GM18858 (cell line): Measurements from ENCODE around the gene NHLH1.

Experiments
- ATAC-seq: cut with Tn5 transposase; IDR thresholded peaks from one replicate; pipeline ENCODE4 v1.9.1; 2021; ENCODE audit not compliant: unreplicated experiment

NHLH1 gene

DNA sequence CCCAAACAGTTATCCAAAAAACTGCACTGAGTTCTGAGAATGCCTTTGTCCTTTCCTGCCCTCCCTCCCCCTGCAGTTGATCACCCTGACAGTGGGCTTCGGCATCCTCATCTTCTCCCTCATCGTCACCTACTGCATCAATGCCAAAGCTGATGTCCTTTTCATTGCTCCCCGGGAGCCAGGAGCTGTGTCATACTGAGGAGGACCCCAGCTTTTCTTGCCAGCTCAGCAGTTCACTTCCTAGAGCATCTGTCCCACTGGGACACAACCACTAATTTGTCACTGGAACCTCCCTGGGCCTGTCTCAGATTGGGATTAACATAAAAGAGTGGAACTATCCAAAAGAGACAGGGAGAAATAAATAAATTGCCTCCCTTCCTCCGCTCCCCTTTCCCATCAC is 8.8 kb upstream of the NHLH1 start:
- ATAC-seq: no peak

- ATAC-seq: no peak
Observed at GRCh38 chr1:160359559-160360226, 7.2 kb upstream of the NHLH1 start.

DNA sequence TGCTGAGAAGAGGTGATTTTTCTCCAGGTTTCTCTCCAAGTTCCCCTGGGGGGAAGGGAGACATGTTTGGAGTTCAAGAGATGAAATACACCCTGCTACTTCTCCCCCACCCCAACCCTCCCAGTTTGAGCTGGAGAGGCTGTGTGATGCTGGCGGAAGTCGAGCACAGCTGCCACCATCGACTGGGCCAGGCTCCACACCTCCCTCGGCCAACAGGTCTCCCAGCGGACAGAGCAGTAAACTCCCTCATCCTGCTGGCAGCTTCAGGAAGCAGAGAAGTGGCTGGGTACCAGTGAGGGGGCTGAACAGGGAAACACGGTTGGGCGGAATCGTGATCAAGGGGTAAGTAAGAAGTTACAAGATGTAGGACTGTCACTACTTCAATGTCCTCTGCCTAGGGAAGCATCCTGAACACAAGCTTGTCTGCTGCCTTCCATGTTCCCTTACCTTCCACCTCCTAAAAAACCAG is 6.6 kb upstream of the NHLH1 start:
- ATAC-seq: no peak

DNA sequence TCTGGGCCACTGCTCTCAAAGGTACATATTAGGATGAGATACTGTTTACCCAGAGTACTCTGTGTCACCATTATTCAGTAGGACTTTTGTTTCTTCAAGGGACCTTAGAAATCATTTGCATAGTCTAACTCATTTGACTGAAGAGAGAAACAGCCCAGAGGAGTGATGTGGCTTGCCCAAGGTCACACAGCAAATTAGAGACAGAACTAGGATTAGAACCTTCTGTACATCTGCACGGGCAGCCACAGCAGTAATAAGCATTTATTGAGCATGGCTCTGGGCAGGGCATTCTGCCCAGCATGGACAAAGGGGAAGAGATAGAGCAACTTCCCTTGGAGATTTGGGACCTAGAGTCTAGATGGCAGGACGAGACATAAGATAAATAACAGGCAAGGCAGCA is 5.7 kb upstream of the NHLH1 start:
- ATAC-seq: no peak

- no peak for ATAC-seq
Observed at GRCh38 chr1:160361814-160362167, 5.1 kb upstream of the NHLH1 start.

- no peak for ATAC-seq
Observed at GRCh38 chr1:160362168-160362957, 4.5 kb upstream of the NHLH1 start.

DNA sequence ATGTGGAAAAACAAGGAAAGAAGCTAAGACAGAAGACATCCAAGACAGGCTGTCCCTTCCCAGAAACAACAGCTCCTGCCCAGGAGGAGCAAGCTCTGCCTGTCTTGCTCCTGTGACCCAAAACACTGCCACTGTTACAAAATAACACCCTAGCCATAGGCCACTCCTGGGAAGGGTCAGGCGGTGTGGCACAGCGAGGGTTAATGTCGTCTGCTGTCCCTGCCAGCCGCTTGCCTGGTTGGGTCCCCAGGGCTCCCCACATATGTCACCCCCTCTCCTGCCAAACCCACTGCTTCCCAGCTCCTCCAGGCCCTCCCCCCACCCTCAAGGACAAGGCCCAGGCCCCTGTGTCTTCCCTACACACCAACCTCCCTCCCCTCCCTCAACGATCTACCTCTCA is 3.9 kb upstream of the NHLH1 start:
- no peak for ATAC-seq

DNA sequence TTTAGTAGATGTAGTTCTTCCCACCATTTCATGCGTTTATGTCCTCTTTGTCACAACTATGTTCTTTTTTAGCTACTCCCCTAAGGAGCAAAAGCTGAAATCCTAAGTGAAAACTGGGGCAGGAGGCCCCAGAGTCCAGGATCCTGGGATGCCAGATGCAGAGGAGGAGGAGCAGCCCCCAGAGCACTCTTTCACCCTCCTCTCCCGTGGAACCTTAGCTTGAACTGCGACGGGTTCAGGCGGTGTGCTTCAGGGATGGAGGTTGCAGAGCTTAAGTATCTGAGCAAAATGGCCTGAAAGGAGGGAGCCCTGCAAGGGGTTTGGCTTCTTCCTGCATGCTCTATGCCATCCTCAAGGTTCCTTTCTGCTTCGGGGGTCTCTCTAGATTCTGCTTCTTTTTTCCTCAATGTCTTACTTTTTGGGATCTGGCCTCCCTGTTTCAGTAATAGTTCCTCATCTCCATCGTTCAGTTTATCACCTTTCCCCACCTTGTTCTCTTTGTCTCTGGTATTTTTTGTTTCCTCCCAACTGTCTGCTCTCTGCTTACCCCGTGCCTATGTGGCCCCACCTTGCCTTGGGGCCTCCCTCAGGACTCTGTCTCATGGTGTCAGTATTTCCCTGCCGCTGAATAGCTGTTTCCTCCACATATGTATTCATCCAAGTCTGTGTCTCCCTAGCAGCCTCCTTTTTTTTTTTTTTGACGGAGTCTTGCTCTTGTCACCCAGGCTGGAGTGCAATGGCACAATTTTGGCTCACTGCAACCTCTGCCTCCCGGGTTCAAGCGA is 2.7 kb upstream of the NHLH1 start:
- no peak for ATAC-seq

- no peak for ATAC-seq
Observed at GRCh38 chr1:160365325-160365724, 1.5 kb upstream of the NHLH1 start.

- ATAC-seq: no peak
Observed at GRCh38 chr1:160367516-160367900, 637 bp downstream of the NHLH1 start.

DNA sequence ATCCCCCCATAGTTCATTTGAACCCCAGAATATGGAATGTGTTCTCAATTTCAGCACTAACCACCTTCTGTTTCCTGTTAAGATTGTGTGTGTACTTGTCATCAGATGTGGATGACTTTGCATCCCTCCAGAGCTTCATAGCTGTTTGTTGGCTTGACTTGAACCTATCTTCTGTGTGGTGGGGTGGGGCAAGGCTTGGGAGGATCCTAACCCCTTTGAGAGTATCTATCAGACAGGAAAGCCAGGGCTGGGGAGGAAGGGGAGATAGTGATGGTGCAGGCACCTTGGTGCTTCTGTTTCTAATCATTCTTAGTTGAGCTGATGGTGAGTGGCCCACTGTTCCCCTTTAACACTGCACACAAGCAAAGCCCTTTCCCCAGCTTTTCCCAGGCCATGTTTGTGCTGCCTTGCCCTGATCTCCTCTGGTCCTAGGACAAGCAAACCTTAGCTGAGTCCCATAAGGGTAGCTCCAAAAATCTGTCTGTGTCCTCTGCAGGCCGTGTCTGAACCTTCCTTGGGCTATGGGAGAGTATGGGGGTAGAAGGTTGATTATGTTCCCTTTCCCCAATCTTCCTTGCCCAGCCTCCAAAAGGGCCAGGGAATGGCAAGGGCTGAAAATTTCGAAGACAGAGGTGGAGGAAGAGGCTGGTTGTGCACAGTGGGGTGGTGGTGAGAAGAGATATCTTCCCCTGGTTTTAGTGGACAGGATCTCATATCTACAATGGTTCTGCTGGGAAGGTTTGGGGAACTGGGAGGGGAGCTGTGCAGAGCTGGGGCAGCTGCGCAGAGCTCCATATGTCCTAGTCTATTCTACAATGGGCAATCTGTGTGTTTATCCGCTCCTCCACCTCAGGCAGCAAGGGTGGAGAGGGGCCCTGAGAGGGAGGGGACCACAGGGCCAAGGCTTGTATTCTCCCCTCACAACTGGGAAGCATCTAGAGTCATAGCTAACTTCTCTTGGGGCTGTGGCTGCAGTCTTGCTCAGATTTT is 1.4 kb downstream of the NHLH1 start:
- ATAC-seq: no peak

DNA sequence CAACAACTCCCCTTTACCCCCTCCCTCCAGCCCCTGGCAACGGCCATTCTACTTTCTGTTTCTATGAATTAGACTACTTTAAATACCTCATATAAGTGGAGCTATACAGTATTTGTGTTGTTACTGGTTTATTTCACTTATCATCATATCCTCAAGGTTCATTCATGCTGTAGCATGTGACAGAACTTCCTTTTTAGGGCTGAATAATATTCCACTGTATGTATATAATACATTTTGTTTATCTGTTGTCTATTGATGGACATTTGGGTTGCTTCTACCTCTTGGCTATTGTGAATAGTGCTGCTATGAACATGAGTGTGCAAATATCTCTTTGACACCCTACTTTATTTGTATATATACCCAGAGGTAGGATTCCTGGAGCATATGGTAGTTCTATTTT is 2.2 kb downstream of the NHLH1 start:
- ATAC-seq: no peak

GRCh38 chr1:160370561-160371345 is 3.9 kb downstream of the NHLH1 start:
- ATAC-seq: no peak

DNA sequence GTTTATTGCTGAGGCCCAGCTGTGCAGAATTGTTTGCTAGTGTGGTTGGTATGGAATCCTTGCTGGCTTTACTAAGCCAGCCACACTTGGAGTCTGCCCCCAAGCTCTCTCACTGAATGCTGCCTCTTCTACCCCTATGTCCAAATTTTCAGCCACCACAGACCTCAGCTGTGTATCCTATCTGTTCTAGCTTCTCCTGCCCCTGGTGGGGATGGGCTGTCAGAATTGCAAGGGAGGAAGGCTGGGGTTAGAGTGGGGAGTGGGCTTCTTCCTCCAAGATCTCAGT is 4.4 kb downstream of the NHLH1 start:
- no peak for ATAC-seq

DNA sequence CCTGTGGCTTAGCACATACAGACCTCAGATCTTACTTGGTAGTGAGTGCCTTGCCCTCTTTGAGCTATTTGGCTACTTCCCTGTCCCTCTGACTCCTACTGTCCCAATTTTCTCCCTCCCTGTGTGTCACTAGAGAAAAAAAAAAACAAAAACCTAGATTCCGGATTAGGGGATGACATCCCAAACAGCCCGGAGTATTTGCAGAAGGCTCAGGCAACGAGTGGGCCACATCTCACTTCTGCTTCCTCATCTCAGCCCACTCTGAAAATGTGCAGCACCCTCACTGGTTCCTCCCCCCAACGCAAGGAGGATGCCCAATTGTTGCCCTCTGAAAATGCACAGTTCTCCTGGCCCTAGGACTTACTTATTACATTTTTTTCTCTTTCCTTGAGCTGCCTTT is 4.9 kb downstream of the NHLH1 start:
- no peak for ATAC-seq

DNA sequence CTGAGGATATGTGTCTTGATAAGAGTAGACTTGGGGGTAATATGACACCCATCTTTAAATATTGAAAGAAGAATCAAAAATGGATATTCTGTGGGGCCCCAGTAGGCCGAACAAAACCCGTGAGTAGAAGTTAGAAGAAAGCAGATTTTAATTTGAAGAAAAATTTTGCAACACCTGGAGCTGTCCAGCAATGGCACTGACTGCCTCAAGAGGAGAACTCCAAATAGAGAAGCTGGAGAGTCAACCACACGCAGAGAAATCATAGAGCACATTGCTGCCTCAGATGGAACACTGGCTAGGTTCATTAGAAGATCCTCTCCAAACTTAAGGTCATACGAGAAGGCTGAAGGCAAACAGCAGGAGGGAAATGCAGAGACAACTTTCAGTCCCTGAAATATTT is 6.8 kb downstream of the NHLH1 start:
- ATAC-seq: no peak

GRCh38 chr1:160374306-160375110 is 7.6 kb downstream of the NHLH1 start:
- no peak for ATAC-seq

DNA sequence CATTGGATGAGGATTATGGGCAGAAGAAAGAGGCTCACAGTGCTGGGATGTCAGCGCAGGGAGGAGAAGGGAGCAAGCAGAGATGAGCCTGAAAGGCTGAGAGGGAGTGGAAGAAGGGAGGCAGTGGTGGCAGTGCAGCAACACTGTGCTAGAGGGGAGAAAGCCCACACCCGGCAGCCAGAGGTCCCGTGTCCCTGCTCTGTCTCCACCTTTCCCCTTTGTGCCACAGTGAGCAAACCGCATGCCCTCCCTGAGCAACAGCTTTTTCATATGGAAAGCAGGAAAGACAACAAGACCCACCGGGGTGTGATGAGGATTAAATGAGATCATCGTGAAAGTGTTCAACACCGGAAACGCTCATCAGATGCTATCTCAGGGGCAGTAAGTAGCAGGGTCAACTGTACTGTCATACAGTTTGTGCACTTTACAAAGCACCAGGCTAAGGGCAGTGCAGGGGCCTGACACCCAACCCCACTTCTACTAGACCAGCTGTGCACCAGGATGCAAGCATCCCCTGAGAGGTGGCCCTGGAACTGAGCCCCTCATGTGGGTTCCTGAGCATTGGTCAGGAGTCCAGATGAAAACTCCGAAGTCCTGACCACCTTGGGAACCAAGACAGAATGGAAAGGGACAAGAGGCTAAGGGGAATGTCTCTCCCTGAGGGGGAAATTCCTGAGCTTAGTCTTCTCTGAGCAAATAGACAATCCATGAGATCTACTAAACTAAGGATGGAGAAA is 9.1 kb downstream of the NHLH1 start:
- ATAC-seq: no peak
